ENCODE results near the gene GBF1.
A peak's percentile ranks its signal among the peaks of the same experiment; 100 is the strongest.

The GBF1 gene

DNA sequence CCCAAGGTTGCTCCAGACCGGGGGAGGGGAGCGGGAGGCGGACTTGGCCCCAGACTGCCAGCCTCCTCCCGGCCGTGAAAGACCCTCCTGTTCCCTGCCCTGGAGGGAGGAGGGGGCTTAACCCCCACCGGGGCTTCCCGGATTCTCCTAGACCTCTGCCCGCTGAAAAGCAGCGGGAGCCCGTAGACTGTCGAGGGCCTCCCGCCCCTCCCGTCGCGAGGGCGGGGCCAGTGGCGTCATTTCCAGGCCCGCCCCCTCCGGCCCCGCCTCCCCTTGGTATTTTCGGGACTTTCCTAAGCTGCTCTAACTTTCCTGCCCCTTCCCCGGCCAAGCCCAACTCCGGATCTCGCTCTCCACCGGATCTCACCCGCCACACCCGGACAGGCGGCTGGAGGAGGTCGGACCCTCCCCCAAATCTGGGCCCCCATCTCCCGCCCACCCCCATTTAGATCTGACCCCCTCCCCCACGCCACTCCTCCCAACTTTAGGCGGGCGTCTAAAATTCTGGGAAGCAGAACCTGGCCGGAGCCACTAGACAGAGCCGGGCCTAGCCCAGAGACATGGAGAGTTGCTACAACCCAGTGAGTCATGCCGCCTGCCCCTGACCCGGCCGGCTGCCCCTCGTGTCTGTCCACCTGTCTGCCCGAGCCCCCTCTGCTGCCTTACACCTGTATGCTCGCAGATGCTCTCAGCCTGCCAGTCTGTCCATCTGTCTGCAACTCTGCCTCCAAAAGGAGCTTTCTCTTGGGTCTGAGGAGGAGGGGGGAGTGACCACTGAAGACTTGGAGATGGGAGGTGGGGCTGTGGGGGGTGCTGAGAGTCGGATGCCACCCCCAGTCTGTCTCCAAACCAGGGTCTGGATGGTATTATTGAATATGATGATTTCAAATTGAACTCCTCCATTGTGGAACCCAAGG lies 150.3 kb downstream of the GBF1 start, which contains the start of gene NFKB2:
NFKB2 (plus strand) TSS at position 306 of the 917 bp plus-strand sequence; CDS start at position 561, 255 bp downstream.
- DNase-seq, result peak; percentile 95 to 97 (median 97)

DNA sequence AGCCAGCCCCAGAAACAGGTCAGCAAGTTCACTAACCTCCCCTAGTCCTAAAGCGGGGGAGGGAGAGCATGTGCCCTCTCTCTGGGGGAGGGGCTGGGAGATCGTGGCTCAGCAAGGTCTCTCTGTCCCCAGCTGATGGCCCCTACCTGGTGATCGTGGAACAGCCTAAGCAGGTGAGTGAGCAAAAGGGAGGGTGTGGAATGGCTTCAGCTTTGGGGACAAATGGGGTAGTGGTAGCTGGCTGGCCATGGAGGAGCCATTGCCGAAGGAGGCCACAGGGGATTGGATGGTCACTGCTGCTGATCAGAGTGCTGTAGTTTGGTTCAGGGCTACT lies 151.0 kb downstream of the GBF1 start:
- peak in 1 of 4 experiments; percentile 40 for DNase-seq

DNA sequence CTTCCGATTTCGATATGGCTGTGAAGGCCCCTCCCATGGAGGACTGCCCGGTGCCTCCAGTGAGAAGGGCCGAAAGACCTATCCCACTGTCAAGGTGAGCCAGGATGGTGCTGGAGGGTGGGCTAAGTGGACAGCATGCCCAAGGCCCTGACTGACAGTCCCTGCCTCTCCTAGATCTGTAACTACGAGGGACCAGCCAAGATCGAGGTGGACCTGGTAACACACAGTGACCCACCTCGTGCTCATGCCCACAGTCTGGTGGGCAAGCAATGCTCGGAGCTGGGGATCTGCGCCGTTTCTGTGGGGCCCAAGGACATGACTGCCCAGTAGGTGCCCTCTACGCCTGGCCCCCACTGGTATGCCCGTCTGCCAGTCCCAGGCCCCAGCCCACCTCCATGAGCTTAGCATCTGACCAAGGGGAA lies 151.4 kb downstream of the GBF1 start:
- DNase-seq, result no peak

DNA sequence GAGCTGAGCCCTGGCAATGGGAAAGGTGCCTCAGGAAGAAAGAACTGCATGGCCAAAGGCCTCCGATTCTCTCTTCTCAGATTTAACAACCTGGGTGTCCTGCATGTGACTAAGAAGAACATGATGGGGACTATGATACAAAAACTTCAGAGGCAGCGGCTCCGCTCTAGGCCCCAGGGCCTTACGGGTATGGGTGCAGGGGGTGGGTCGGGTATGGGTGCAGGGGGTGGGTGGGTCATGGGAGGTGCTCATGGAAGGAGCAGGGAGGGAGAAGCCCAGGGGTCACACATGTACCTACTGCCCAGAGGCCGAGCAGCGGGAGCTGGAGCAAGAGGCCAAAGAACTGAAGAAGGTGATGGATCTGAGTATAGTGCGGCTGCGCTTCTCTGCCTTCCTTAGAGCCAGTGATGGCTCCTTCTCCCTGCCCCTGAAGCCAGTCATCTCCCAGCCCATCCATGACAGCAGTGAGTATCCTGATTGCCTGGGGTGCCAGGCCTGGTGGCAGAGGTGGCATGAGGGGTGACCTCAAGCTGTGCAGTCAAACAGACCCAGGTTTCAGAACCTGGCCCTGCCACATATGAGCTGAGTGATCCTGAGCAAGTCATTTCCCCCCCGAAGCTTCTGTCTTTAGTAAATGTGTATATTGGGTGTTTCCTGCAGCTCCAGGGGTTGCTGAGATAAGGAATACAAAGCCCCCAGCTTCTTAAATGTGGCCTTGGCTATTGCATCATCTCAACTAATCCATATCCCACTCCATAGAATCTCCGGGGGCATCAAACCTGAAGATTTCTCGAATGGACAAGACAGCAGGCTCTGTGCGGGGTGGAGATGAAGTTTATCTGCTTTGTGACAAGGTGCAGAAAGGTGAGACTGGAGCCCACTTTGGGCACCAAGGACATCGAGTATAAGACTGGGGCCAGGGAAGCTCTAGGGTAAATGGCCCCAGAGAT lies 152.2 kb downstream of the GBF1 start:
- DNase-seq, result no peak

DNA sequence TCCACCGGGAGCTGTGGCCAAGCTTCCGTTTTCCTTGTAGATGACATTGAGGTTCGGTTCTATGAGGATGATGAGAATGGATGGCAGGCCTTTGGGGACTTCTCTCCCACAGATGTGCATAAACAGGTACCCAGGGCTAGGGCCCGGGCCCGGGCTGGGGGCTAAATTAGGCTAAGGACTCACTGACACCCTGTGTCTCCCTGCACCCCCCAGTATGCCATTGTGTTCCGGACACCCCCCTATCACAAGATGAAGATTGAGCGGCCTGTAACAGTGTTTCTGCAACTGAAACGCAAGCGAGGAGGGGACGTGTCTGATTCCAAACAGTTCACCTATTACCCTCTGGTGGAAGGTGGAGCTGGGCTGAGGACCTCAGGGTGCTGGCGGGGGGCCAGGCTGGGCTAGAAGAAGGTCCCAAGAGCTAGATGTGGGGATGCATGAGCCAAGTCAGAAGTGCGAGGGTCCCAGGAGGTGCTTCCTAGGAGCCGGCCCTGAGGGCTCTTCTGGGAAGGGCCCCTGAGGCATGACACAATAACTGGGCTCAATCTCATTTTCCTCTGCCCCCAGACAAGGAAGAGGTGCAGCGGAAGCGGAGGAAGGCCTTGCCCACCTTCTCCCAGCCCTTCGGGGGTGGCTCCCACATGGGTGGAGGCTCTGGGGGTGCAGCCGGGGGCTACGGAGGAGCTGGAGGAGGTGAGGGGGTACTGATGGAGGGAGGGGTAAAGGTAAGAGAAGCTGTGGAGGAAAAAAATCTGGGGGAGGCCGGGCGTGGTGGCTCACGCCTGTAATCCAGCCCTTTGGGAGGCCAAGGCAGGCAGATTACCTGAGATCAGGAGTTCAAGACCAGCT lies 153.1 kb downstream of the GBF1 start:
- DNase-seq, result no peak

DNA sequence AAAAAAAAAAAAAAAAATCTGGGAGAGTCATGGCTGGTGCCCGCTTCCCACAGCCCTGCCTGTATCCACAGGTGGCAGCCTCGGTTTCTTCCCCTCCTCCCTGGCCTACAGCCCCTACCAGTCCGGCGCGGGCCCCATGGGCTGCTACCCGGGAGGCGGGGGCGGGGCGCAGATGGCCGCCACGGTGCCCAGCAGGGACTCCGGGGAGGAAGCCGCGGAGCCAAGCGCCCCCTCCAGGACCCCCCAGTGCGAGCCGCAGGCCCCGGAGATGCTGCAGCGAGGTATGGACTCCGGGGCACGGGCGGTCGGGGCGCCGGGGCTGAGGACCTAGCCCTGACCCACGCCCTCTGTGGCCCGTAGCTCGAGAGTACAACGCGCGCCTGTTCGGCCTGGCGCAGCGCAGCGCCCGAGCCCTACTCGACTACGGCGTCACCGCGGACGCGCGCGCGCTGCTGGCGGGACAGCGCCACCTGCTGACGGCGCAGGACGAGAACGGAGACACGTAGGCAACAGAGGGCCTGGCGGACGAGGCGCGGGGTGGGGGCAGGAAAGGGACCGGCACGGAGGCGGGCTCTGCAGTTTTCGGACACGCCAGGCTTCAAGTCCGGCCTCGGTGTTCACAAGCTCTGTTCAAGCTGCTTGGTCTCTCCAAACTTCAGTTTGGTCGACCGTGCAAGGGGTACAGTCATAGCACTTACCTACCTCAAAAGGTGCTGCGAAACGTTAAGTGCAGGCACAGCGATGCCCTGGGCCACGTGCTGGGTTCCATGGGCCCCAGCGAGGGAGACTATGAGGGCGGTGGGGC lies 154.1 kb downstream of the GBF1 start:
- DNase-seq, result peak; percentile 92 to 96 (median 94)

DNA sequence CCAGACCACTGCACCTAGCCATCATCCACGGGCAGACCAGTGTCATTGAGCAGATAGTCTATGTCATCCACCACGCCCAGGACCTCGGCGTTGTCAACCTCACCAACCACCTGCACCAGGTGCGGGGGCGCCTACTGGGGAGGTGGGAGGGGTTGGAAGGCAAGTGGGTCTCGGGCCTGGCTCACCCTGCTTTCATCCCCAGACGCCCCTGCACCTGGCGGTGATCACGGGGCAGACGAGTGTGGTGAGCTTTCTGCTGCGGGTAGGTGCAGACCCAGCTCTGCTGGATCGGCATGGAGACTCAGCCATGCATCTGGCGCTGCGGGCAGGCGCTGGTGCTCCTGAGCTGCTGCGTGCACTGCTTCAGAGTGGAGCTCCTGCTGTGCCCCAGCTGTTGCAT lies 154.7 kb downstream of the GBF1 start:
- no peak for DNase-seq

DNA sequence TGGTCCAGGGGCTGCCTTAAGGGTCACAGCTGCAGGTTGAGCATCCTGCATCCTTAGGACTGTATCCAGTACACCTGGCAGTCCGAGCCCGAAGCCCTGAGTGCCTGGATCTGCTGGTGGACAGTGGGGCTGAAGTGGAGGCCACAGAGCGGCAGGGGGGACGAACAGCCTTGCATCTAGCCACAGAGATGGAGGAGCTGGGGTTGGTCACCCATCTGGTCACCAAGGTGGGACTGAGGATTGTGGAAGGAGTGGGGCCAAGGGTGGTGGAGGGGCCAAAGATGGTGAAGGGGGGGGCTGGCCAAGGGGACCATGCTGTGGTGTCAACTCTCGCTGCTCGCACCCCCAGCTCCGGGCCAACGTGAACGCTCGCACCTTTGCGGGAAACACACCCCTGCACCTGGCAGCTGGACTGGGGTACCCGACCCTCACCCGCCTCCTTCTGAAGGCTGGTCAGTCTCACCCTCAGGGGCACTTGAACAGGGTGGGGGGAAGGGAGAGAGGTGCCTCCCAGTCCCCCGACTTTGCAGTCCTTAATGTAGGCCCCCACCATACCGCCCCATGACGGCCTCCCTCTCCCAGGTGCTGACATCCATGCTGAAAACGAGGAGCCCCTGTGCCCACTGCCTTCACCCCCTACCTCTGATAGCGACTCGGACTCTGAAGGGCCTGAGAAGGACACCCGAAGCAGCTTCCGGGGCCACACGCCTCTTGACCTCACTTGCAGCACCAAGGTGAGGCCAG lies 155.4 kb downstream of the GBF1 start:
- no peak for DNase-seq

DNA sequence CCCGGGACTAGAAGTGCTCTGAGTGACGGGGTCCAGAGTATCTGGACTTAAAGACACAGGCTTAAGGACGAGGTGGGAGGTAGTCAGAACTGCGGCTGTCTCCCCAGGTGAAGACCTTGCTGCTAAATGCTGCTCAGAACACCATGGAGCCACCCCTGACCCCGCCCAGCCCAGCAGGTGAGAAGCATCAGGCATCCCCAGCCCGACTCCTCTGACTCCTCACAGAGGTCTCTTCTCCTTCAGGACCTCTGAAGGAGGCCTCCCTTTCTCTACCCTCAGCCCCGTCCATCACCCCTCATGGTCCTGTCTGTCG lies 156.0 kb downstream of the GBF1 start:
- DNase-seq, result no peak

DNA sequence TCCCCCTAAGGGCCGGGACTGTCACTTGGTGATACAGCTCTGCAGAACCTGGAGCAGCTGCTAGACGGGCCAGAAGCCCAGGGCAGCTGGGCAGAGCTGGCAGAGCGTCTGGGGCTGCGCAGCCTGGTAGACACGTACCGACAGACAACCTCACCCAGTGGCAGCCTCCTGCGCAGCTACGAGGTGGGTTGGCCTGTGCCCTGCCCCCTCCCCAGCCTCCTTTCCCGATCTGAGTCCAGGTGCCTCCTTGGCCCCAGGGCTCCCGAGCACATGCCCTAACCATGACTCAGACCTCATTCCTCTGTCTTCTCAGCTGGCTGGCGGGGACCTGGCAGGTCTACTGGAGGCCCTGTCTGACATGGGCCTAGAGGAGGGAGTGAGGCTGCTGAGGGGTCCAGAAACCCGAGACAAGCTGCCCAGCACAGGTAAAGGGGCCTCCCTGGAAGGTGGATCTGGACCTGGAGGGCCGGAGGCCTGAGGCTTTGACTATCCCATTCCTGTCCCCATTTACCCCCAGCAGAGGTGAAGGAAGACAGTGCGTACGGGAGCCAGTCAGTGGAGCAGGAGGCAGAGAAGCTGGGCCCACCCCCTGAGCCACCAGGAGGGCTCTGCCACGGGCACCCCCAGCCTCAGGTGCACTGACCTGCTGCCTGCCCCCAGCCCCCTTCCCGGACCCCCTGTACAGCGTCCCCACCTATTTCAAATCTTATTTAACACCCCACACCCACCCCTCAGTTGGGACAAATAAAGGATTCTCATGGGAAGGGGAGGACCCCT lies 156.6 kb downstream of the GBF1 start:
- DNase-seq, result no peak

DNA sequence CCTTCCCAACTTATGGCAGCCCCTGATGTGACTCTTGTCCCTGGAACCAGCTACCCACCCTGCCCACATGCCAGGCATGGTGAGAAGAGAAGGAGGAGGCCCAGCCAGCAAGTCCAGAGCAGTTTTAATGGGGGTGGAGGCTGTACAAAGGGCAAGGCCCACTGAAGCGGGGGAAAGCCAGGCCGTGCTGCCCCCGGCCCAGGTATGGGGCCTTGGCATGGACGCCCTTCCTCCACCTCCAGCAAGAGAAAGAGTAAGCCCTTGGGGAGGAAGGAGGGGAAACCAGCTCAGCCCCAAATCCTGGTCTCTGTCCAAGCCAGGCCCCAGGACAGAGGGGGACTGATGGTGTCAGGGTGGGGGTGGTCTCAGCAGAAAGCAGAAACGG lies 157.2 kb downstream of the GBF1 start:
- DNase-seq, result no peak

DNA sequence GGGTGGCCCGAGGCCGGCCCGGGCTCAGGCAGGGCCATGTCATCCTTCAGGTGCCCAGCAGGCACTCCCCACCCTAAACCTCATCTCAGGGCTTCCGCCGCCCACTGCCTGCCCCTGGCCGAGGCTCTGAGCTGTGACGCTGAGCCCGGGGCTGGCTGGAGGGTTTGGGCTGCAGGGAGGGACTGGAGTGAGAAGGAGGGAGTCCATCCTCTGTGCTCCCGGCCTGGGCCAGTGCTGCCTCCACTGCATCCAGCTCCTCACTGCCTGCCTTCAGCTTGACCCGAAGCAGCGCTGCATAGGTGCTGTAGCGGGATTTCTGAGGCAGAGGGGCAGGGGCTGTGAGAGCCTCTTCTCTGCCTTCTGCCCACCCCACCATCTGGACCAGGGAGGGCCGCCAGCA lies 157.8 kb downstream of the GBF1 start:
- DNase-seq, result no peak

DNA sequence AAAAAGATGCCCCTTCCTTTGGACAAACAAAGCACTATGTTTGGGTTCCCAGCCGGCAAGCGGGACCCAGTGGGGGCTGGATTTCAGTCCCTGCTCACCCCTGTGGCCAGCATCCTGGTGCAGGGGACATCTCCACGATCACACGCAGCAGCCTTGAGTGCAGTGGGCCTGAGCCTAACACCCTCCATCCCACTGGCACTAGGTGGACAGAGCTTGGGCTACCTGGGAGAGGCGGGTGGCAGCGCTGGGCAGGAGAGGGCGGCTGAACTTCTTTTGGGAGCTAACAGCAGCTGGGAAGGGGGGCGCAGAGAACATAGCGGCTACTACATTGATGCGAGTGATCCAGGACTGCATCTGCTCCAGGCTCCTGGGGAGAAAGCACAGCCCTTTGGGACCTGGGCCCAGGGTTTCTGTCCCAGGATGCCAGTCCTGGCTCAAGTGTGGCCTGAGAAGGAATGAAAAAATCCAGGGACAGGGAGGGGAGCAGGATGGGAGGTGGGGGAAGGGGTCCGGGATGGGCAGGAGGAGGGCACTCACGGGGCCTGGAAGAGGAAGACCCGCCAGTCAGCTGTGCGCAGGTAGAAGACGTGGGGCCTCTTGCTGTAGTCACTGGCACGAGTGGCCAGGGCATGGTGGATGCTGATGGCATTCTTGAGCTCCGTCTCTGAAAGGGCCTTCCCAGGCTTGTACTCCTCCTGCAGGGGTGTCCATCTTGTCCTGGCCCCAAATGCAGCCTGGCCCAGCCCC lies 159.2 kb downstream of the GBF1 start:
- no peak for DNase-seq

DNA sequence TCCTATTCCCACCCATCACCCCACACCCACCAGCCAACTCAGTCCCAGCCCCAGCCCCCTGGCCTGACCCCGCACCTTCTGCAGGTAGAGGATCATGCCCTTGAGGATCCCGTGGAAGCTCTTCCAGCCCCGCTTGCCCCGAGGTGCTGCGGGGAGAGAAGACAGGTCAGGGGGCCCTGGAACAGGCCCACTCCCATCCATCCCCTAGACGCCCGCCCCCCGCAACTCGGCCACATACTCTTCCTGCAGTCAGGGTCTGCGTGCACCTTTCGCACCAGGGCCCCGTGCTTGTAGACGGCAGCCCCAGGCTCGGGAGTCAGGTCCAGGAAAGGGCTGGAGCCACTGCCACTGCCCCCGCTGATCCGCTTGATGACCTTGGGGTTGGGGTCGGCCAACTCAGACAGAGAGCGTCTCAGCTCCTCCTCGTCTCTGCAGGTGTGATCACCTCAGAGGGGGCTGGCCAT lies 159.8 kb downstream of the GBF1 start:
- DNase-seq, result no peak

DNA sequence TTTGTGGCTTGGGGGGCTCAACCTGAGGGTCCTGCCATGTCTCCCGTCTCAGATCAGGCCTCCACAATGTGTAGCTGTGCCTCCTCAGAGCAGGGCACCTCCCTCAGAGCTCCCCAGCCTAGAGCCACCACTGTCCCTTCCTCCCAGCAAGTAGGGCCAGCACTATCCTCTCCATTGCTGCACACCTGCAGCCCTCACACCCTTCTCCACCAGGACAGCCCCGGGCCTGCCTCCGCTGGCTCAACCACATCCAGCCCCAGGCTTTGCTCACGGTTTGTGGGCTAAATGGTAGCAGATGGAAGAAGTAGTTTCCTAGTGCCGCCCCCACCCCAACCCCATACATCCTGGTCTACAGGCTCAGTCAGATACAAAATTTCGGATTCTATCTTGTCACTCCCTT lies 160.3 kb downstream of the GBF1 start:
- DNase-seq, result no peak

DNA sequence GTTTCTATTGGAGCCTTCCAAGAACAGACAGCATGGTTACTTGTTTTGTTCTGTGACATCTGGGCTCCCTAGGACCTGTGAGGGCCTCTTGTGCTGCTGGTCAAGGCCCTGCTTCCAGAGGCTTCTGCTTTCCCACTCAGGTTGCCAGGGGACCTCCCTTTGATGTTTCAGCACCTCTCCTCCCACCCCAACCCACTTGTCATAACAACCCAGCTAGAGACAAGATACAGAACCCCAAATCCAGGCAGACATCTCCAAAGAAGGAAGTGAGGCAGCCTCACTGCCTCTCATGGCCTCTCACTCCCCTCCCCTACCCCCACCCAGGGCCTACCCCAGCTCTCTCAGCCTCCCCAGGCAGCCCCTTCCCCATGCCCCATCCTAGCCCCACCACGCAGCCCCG lies 161.5 kb downstream of the GBF1 start:
- DNase-seq, result peak in 2 of 4 experiments; percentile 29 to 36

DNA sequence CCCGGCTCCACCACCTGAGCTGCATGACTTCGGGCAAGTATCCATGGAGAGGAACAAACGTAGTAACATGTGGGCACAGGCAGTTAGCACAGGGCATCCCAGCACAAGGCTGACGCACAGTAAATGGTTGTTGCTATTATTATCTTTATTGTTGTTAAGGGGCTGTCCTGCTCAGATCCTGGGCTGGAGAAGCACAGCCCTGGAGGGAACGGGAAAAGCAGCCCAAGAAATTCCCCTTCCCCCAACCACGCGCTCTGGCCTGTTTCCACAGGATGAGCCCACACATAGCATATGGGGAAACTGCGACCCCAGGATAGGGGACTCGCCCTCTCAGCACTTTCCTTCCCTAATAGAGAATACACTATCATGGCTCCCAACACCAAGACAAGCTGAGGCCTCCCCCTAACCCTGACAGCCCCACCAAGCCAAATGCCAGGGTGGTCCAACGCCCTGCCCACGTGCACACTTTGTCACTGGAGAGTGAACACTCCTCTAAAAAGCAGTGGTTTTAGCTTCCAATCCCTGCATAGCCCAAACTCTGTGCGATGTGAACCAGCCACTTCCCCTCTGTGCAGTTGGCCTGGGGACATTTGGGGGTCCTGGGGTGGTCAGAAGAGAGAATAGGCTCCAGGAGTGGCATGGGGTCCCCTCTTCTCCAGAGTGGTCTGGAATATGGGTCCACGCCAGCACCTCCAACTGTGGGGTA lies 162.2 kb downstream of the GBF1 start:
- DNase-seq, result peak in 3 of 4 experiments; percentile 39 to 61 (median 52)

DNA sequence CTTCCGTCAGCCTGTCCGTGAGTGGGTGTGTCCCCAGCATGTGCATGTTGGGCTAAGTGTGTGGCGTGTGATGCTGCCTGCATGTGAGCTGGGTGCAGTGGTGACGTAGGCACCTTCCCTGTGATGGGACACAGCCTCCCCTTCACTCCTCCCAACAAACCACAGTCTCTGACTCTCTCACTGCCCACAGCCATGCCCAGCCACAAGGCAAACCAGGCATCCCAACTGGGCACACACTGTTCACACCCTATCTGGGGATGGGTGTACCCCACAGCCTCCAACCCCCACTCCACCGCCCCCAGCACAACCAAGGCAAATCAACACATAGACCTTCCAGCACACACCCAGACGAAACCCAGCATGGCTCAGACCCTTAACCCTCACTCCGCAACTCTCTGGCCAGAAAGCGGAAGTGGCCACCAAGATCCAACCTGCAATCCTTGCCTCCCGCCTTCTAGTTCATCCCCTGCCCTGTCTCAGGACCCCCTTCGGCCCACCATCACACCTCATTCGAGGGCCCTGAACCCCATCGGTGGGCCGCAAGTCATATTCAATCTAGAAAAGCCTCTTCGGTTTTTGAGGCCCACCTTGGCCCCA lies 162.9 kb downstream of the GBF1 start:
- peak in 1 of 4 experiments; percentile 21 for DNase-seq

All from suppressor macrophage (primary cell).